LNCAP (cell line): ENCODE data around the gene HPS4.

Source experiments
- TF ChIP-seq, protein P1 (sequence below): fragments of 450-650 bp; IDR thresholded peaks from 2 replicates; pipeline ENCODE4 v1.5.1; 2017; ENCODE audit warnings: mild to moderate bottlenecking

Gene HPS4

GRCh38 chr22:26476705-26477340 lies 6.8 kb downstream of the HPS4 start:
- TF ChIP-seq, protein P1, sequence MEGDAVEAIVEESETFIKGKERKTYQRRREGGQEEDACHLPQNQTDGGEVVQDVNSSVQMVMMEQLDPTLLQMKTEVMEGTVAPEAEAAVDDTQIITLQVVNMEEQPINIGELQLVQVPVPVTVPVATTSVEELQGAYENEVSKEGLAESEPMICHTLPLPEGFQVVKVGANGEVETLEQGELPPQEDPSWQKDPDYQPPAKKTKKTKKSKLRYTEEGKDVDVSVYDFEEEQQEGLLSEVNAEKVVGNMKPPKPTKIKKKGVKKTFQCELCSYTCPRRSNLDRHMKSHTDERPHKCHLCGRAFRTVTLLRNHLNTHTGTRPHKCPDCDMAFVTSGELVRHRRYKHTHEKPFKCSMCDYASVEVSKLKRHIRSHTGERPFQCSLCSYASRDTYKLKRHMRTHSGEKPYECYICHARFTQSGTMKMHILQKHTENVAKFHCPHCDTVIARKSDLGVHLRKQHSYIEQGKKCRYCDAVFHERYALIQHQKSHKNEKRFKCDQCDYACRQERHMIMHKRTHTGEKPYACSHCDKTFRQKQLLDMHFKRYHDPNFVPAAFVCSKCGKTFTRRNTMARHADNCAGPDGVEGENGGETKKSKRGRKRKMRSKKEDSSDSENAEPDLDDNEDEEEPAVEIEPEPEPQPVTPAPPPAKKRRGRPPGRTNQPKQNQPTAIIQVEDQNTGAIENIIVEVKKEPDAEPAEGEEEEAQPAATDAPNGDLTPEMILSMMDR: no peak

DNA sequence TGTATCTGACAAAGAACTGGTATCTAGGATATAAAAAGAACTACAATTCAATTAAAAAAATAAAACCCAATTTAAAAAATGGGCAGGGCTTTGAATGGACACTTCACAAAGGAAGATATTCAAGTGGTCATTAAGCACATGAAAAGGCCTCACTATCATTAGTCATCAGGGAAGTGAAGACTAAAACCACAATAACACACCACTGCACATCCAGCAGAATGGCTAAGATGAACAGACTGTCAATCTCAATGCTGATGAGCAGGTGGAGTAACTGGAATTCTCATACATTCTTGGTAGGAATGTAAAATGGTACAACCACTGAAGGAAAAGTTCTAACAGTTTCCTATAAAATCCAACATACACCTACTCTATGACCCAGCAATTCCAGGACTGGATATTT lies 8.9 kb downstream of the HPS4 start:
- TF ChIP-seq, protein P1: no peak

- TF ChIP-seq, protein P1: no peak
Observed at GRCh38 chr22:26471522-26471921, 12.1 kb downstream of the HPS4 start.

DNA sequence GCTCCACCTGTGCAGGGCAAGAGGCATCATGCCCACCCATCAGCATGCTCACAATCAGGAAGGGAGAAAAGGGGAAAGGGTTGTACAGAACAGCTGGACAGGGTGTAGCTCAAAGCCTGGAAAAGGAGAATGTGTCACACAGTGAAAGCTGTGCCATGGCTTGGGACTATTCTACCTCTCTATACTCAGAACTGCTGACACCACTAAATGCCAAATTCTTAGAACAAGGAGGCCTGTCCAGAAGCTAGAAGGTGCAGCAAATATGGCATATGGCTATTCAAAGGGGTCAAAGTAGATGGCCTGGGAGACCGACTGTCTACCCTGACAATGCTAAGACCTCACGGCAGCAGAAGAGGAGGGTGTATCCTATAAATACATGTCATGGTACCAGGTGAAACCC lies 12.8 kb downstream of the HPS4 start:
- TF ChIP-seq, protein P1: no peak

DNA sequence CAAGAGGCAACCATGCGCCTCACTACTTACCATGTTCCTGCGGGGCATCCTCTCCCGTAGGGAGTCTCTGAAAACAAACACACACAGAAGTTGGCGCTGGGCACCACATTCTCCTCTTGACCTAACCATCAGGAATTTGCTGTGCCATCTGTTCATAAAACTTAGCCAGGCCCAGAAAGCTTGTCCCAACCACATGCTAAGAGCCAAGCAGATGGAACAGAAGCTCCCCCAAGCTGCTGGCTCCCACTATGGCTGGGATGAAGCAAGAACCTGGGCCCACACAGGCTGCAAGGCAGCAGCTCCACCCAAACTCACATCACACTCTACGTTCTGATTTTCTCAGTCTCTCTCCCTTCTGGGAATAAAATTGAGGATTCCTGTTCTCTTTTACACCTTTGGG lies 17.4 kb downstream of the HPS4 start:
- TF ChIP-seq, protein P1: no peak

DNA sequence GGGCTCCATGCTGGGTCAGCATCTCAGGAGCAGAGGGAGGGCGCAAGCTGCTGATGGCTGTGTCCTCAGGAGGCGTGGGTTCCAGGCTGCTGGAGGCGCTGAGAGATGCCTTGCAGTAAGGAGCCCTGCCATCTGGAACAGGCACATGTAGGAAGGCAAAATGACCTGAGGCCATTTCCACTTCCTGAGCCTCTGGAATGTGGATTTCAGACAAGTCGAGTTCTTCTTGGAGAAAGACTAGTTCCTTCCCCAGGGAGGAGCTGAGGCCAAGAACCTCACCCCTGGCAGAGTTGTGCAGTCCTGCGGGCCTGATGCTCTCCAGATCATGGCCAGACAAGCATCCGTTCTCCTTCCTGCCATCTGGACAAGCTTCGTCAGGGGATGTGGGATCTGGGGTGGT lies 19.3 kb downstream of the HPS4 start:
- TF ChIP-seq, protein P1: no peak

GRCh38 chr22:26463688-26464087 lies 19.9 kb downstream of the HPS4 start:
- TF ChIP-seq, protein P1: no peak

- TF ChIP-seq, protein P1: no peak
Observed at GRCh38 chr22:26463101-26463661, 20.4 kb downstream of the HPS4 start.
